GM10266 (cell line): ENCODE results near the gene FLNB.

Experiments
- DNase-seq: peaks from one replicate; pipeline ENCODE4 v3.0.0; 2012; ENCODE audit errors: extremely low spot score
- TF ChIP-seq, protein P1 (sequence below): IDR thresholded peaks from 2 replicates; pipeline ENCODE4 v1.5.1; 2012; ENCODE audit warnings: mild to moderate bottlenecking, low read depth; ENCODE audit not compliant: control insufficient read depth, insufficient read depth; ENCODE audit errors: missing control alignments

The FLNB gene

DNA sequence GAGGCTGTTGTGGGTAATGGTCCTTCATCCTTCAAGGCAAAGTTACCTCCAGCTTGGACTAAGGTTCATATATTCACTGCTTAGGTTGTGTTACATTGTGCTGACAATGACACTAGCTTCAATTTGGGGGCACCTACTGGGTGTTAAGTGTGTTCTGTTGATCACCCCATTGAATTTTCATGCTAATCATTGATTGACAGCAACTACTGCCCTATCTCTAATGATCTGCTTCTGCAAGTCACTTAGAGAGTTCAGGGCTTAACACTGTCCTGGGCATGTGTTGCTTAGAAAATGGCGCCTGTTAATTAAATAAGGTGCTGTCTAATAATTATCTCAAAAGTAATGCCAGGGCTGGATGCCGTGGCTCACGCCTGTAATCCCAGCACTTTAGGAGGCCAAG, 3.4 kb downstream of the FLNB start:
- DNase-seq, result no peak
- TF ChIP-seq, protein P1, sequence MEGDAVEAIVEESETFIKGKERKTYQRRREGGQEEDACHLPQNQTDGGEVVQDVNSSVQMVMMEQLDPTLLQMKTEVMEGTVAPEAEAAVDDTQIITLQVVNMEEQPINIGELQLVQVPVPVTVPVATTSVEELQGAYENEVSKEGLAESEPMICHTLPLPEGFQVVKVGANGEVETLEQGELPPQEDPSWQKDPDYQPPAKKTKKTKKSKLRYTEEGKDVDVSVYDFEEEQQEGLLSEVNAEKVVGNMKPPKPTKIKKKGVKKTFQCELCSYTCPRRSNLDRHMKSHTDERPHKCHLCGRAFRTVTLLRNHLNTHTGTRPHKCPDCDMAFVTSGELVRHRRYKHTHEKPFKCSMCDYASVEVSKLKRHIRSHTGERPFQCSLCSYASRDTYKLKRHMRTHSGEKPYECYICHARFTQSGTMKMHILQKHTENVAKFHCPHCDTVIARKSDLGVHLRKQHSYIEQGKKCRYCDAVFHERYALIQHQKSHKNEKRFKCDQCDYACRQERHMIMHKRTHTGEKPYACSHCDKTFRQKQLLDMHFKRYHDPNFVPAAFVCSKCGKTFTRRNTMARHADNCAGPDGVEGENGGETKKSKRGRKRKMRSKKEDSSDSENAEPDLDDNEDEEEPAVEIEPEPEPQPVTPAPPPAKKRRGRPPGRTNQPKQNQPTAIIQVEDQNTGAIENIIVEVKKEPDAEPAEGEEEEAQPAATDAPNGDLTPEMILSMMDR, result no peak

DNA sequence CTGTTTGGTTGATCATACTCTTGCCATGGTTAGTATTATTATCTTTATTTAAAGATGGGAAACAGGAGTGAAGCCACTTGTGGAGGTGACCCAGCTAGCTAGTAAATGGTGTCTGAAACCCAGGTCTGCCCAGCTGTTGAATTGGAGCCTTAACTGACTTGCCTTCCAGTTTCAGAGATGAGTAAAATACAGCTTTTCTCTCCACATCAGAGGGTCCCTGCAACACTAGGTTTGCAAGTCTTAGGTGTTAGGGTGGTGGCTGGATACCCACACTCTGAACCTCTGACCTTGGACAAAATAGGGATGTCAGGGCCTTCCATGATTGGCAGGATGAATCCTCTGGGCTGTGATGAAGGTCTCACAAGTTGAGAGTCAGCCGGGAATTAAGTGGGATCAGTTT, 4.1 kb downstream of the FLNB start:
- DNase-seq, result no peak
- TF ChIP-seq, protein P1, result no peak

DNA sequence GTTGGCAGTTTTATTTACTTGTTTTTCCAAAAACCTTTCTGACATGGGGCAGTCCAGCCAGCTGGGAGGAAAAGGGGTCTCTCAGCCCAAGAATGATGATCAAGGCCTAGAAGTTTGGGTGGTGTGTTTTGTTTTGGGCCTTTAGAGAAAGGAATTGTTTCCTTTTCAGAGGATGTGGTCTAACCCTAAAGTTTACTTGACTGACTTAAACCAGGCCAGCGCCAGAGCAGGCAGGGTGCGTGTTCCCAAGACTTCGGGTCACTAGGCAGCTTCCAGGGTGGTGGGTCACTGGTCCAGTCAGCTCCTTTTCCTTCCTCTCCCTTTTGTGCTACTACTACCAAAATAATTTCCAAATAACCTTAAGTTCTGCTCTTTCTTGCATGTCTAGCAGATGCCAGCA, 4.9 kb downstream of the FLNB start:
- DNase-seq, result no peak
- TF ChIP-seq, protein P1, result no peak

DNA sequence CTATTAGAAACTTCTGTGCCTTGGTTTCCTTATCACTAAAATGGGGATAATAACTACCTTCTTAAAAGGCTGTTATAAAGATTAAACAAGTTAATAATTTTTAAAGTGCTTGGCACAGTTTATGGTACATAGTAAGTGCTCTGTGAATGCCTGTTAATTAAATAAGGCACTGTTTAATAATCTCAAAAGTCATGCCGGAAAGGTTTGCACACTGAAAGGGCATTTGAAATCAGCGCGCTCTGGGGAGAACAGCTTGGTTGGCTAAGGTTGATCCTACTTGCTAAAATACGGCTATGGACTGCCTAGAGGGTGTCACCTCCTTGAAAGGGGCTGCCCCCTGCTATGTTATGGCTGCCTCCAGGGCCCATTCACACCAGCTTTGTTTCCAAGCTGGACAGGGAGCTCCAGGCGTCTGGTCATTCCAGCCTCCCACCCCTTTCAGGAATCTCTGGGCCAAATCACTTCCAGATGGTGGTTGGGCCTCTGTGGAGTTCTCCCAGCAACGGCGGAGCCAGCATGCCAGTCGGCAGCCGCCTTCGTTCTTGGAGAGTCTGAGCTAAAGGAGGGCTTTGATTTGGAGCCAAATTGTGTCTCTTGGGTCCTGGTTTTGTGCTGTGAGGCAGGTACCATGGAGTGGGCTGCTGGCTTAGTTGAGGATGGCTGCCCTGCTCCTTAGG, 5.9 kb downstream of the FLNB start:
- DNase-seq, result no peak
- TF ChIP-seq, protein P1, result no peak

DNA sequence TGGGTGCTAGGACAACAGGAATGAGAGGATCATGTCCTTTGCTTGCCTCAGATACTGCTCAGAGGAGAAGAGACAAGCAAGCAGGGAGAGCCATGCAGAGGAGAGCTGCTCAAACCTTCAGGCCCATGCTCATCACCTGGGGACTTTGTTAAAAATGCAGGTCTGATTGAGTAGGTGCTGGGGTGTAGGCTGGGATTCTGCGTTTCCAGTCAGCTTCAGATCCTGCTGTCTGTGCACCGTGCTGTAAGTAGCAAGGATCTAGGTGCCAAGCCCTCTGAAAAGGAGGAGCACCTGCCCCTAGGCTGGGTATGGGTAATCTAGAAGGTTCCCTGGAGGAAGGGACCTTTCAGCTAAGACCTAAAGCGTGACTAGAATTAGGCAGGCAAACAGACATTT, 7.3 kb downstream of the FLNB start:
- DNase-seq, result no peak
- TF ChIP-seq, protein P1, result no peak

DNA sequence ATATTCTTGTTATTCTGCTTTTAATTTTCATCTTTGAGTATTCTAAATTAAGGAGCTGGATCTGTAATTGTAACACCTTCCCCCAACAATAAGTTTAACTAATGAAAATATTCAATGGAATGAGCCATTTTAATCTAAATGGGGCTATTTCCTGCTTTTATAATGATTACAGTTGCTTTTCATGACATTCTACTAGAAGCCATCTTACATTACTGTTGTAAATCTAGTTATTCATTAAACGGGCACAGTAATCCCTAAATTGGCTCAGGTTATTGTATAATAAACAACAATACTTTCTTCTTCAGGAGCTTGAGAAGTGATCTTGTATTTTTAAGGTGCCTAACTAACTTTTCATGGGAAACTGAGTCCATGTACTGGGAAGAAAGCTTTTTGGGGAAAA, 8.5 kb downstream of the FLNB start:
- no peak for DNase-seq
- TF ChIP-seq, protein P1, result no peak

DNA sequence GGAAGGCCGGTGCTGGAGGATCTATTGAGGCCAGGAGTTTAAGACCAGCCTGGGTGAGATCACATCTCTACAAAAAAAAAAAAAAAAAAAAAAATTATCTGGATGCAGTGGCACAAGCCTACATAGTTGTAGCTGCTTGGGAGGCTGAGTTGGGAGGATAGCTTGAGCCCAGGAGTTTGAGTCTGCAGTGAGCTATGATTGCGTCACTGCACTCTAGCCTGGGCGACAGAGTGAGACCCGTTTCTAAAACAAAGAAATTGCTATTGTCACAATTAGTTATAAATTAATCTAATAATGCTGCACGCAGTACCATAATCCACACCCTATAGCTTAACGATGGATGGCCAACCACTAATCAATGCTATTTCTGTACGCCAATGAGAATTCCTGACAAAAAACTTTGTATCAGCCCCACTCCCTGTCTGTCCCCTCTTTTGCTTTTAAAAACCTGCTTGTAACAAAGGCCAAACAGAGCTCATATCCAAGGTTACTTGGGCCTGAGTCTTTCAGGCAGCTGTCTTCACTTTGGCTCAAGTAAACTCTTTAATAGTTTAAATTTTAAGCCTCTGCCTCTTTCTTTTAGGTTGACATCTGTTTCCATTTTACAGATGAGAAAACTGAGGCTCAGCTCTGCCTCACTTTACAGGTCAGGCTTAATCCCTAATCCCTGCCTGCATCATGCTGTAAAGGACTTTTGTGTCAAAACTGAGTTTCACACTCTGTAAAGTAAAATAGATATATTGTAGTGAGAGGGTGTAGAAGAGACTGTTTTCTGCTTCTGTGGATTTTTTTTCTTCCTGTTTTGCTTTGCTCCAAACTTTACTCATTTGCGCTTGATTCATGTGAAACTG, 10.9 kb downstream of the FLNB start:
- TF ChIP-seq, protein P1, result no peak
- DNase-seq, result no peak
